H1 (cell line): ENCODE results near the gene ABHD11. TPM values are rescaled to one million over a fixed set of nuclear protein-coding genes. Genes with fewer than 3 reads are reported as not detected.
A peak's percentile ranks its signal among the peaks of the same experiment; 100 is the strongest.

ENCODE experiments used
- CTCF ChIA-PET: fragments of 300-600 bp; sonication (Branson Sonifier 250); formaldehyde crosslinking; loops from one replicate; lab custom pipeline; 2021; ENCODE audit not compliant: partially characterized antibody; lab: Charles Lee
- POLR2A ChIA-PET: fragments of 300-600 bp; sonication (Branson Sonifier 250); formaldehyde crosslinking; loops from one replicate; lab custom pipeline; 2021; ENCODE audit warnings: inconsistent platforms; ENCODE audit not compliant: partially characterized antibody; lab: Charles Lee
- DNase-seq, 2 experiments: peaks; one replicate each; pipeline versions ENCODE4 v3.0.0 to v3.0.0-alpha.2; 2010 to 2022; ENCODE audit warnings: low spot score in 2 of 2, low read depth in 1 of 2, mixed read lengths in 1 of 2
- FAIRE-seq: peaks from 2 replicates; lab custom pipeline; 2011; peaks lifted over from hg19 to GRCh38; lab: Jason Lieb, UNC
- H2AFZ ChIP-seq: 2 replicates; pipeline ENCODE4 v1.8.1; 2012; ENCODE audit warnings: low read length, inconsistent platforms
- H2AK5ac ChIP-seq: 2 replicates; pipeline ENCODE4 v1.6.1; 2013; ENCODE audit warnings: low read depth, low read length
- H2BK120ac ChIP-seq: replicated peaks from 2 replicates; pipeline ENCODE3; 2013; ENCODE audit warnings: low read depth, low read length, inconsistent platforms
- H2BK12ac ChIP-seq: 2 replicates; pipeline ENCODE4 v1.6.1; 2013; ENCODE audit warnings: low read depth, low read length
- H2BK15ac ChIP-seq: 2 replicates; pipeline ENCODE4 v1.6.1; 2013; ENCODE audit warnings: low read length
- H2BK20ac ChIP-seq: 2 replicates; pipeline ENCODE4 v1.6.1; 2013; ENCODE audit warnings: low read length
- H2BK5ac ChIP-seq: 2 replicates; pipeline ENCODE4 v1.6.1; 2013; ENCODE audit warnings: low read depth, low read length
- H3K14ac ChIP-seq: 2 replicates; pipeline ENCODE4 v1.6.1; 2013; ENCODE audit warnings: inconsistent platforms; ENCODE audit not compliant: insufficient read length
- H3K18ac ChIP-seq: 2 replicates; pipeline ENCODE4 v1.6.1; 2013; ENCODE audit warnings: low read length; ENCODE audit errors: extremely low read depth
- H3K23ac ChIP-seq: 2 replicates; pipeline ENCODE4 v1.6.1; 2013; ENCODE audit warnings: inconsistent platforms; ENCODE audit not compliant: insufficient read length
- H3K23me2 ChIP-seq: 2 replicates; pipeline ENCODE4 v1.6.1; 2013; ENCODE audit warnings: low read depth, low read length
- H3K27ac ChIP-seq: 2 replicates; pipeline ENCODE4 v1.6.1; 2011; ENCODE audit warnings: low read depth, low read length, inconsistent platforms
- H3K27me3 ChIP-seq, 4 experiments: replicated peaks in 1 of 4; 1 replicate in 1 of 4; 2 replicates in 3 of 4; pipeline versions ENCODE4 v1.6.1 to v1.8.1; 2011 to 2013; ENCODE audit warnings: low read length in 3 of 4, mild to moderate bottlenecking in 3 of 4, inconsistent platforms in 2 of 4, mixed read lengths in 2 of 4, moderate library complexity in 1 of 4; ENCODE audit not compliant: control insufficient read depth in 3 of 4, insufficient read depth in 3 of 4; ENCODE audit errors: extremely low read depth in 1 of 4
- H3K36me3 ChIP-seq, 4 experiments: 2 replicates each; pipeline versions ENCODE4 v1.6.1 to v1.8.1; 2011 to 2013; ENCODE audit warnings: mild to moderate bottlenecking in 4 of 4, low read length in 3 of 4, moderate library complexity in 2 of 4, control low read depth in 1 of 4, inconsistent platforms in 1 of 4; ENCODE audit not compliant: insufficient read depth in 4 of 4, control insufficient read depth in 2 of 4
- H3K4ac ChIP-seq: replicated peaks from 2 replicates; pipeline ENCODE3; 2013; ENCODE audit warnings: low read length, low read depth, mixed read lengths, inconsistent platforms; ENCODE audit not compliant: insufficient read length
- H3K4me1 ChIP-seq, 4 experiments: replicated peaks in 1 of 4; 1 replicate in 1 of 4; 2 replicates in 3 of 4; pipeline versions ENCODE4 v1.6.1 to v1.8.1; 2011 to 2013; ENCODE audit warnings: low read length in 3 of 4, inconsistent platforms in 2 of 4, mixed read lengths in 1 of 4; ENCODE audit not compliant: insufficient read depth in 4 of 4, control insufficient read depth in 3 of 4
- H3K4me2 ChIP-seq, 2 experiments: 2 replicates each; pipeline versions ENCODE4 v1.6.1 to v1.8.1; 2011 to 2013; ENCODE audit warnings: low read depth in 2 of 2, low read length in 2 of 2, control low read depth in 1 of 2, inconsistent platforms in 1 of 2, mild to moderate bottlenecking in 1 of 2; ENCODE audit not compliant: insufficient read depth in 1 of 2
- H3K4me3 ChIP-seq, 4 experiments: fragments of 200-600, 300-600 bp in 1 of 4; sonication (generic), shearing (Covaris generic), sonication (Bioruptor Twin) in 1 of 4; 2 replicates each; pipeline versions ENCODE4 v1.5.1 to v1.8.1; 2011 to 2016; ENCODE audit warnings: low read length in 4 of 4, low read depth in 3 of 4, control low read depth in 2 of 4, inconsistent platforms in 2 of 4, mild to moderate bottlenecking in 2 of 4, mixed read lengths in 1 of 4, moderate library complexity in 1 of 4; ENCODE audit not compliant: insufficient read depth in 2 of 4; ENCODE audit errors: extremely low read depth in 1 of 4
- H3K56ac ChIP-seq: replicated peaks from 2 replicates; pipeline ENCODE3; 2013; ENCODE audit warnings: low read depth, mild to moderate bottlenecking, mixed read lengths, low read length, inconsistent platforms; ENCODE audit not compliant: insufficient read length
- H3K79me1 ChIP-seq: 2 replicates; pipeline ENCODE4 v1.6.1; 2013; ENCODE audit warnings: low read depth, low read length, control low read depth
- H3K79me2 ChIP-seq, 2 experiments: 2 replicates each; pipeline versions ENCODE4 v1.6.1 to v1.8.1; 2012 to 2013; ENCODE audit warnings: low read length in 2 of 2, mild to moderate bottlenecking in 2 of 2, inconsistent platforms in 1 of 2; ENCODE audit not compliant: insufficient read depth in 2 of 2, control insufficient read depth in 1 of 2
- H3K9ac ChIP-seq, 4 experiments: replicated peaks in 1 of 4; 1 replicate in 1 of 4; 2 replicates in 3 of 4; pipeline versions ENCODE4 v1.6.1 to v1.8.1; 2011 to 2013; ENCODE audit warnings: low read depth in 3 of 4, low read length in 3 of 4, control low read depth in 2 of 4, mild to moderate bottlenecking in 2 of 4, moderate library complexity in 2 of 4, inconsistent platforms in 1 of 4; ENCODE audit errors: extremely low read depth in 1 of 4
- H3K9me3 ChIP-seq, 2 experiments: 2 replicates each; pipeline versions ENCODE4 v1.6.1 to v1.8.1; 2012 to 2013; ENCODE audit warnings: mild to moderate bottlenecking in 2 of 2, moderate library complexity in 2 of 2, control low read depth in 1 of 2, inconsistent platforms in 1 of 2, low read depth in 1 of 2, low read length in 1 of 2, mixed read lengths in 1 of 2; ENCODE audit not compliant: insufficient read depth in 2 of 2
- H4K20me1 ChIP-seq, 2 experiments: replicated peaks in 1 of 2; 2 replicates each; pipeline versions ENCODE3 to v1.8.1; 2011 to 2013; ENCODE audit warnings: inconsistent platforms in 2 of 2, low read length in 2 of 2, mild to moderate bottlenecking in 1 of 2; ENCODE audit not compliant: insufficient read depth in 2 of 2, control insufficient read depth in 1 of 2
- H4K5ac ChIP-seq: 2 replicates; pipeline ENCODE4 v1.6.1; 2013; ENCODE audit warnings: low read length, low read depth, mixed read lengths, inconsistent platforms; ENCODE audit not compliant: insufficient read length
- H4K8ac ChIP-seq: 2 replicates; pipeline ENCODE4 v1.8.0; 2013; ENCODE audit warnings: mild to moderate bottlenecking, moderate library complexity, low read length, inconsistent platforms; ENCODE audit not compliant: insufficient read depth; ENCODE audit errors: extremely low read depth
- H4K91ac ChIP-seq: replicated peaks from 2 replicates; pipeline ENCODE3; 2013; ENCODE audit warnings: low read length, mixed read lengths, inconsistent platforms; ENCODE audit not compliant: insufficient read length
- MAX ChIP-seq: IDR thresholded peaks from 2 replicates; pipeline ENCODE4 v1.6.1; 2012; ENCODE audit warnings: inconsistent platforms
- WGBS, 2 experiments: shearing (Covaris generic) in 1 of 2; methylation state at CpG; one replicate each; pipeline versions ENCODE4 v1.1.6 to v1.1.7; 2013 to 2015; ENCODE audit warnings: low lambda C conversion rate in 2 of 2, mixed read lengths in 2 of 2, inconsistent platforms in 1 of 2, low coverage in 1 of 2, missing lambda C conversion rate in 1 of 2; ENCODE audit not compliant: insufficient replicate concordance in 2 of 2, insufficient coverage in 1 of 2, insufficient read length in 1 of 2; ENCODE audit errors: extremely low coverage in 1 of 2, missing lambda C conversion rate in 1 of 2; 5-methylcytosine and 5-hydroxymethylcytosine counted together
- polyA plus RNA-seq, 7 experiments: library from polyadenylated mRNA; depleted of rRNA in 3 of 7; stranded (reverse) in 5 of 7; unstranded in 2 of 7; fragments of >200 nt in 5 of 7; fragments of 200-250 nt in 2 of 7; gene quantifications; 1 replicate in 5 of 7; 2 replicates in 1 of 7; 4 replicates in 1 of 7; pipeline versions ENCODE4 v1.2.1 to v1.2.3, GENCODE V29; 2011 to 2013; ENCODE audit warnings: missing spikeins in 2 of 7, mixed read lengths in 2 of 7
- total RNA-seq: library from RNA; stranded (reverse); fragmentation: NEBNext Ultra II Directional; extraction: Animal tissue kit (Norgen Biotek cat#: 25700); gene quantifications from 2 replicates; pipeline ENCODE4 v1.2.1, GENCODE V29; 2021

The ABHD11 gene
- total and polyA plus RNA-seq, 2 of the 8 experiments (the other 6 are each of a cell fraction or from before 2014, with no cell fraction given): 19.8 to 42.2 TPM

GRCh38 chr7:73730485-73730884 lies 8.1 kb downstream of the ABHD11 start:
- H4K5ac ChIP-seq: no peak overlapping the region
- ChIA-PET POLR2A (no interaction called here), CTCF (interaction anchor here (0.6 to 11.1 kb wide), 5 partner anchors 27 to 125 kb away, joined by 3 to 87 read pairs (median 4); no protein-coding TSS in a partner anchor)
- 0 out of 8 replicates have a peak, but pooled peaks cover 0 to under 1% (median 0%) of the 10 kb centered on the region in 4 experiments for H3K36me3 ChIP-seq
- H3K23ac ChIP-seq: no peak overlapping the region
- peaks cover 0 to 6% of the 10 kb centered on the region in 2 experiments for H4K20me1 ChIP-seq
- no peaks in the 10 kb centered on the region for H3K27me3 ChIP-seq
- no peak for DNase-seq
- no peak overlapping the region for H3K14ac ChIP-seq
- no peak overlapping the region for H4K8ac ChIP-seq
- FAIRE-seq: no peak
- peaks cover 0 to 4% (median 0%) of the 10 kb centered on the region in 4 experiments; a peak in 3 of 7 replicates for H3K4me1 ChIP-seq
- H3K9me3 ChIP-seq: no peaks in the 10 kb centered on the region
- no peak overlapping the region for H2AFZ ChIP-seq
- no peak overlapping the region for H3K56ac ChIP-seq
- no peaks in the 10 kb centered on the region for H3K79me2 ChIP-seq
- H2AK5ac ChIP-seq: no peak overlapping the region
- H2BK12ac ChIP-seq: no peak overlapping the region
- peaks cover 3% of the 10 kb centered on the region; the same call in 1 of the 2 replicates for H3K23me2 ChIP-seq
- no peak overlapping the region for H3K4ac ChIP-seq
- no peaks in the 10 kb centered on the region for H3K79me1 ChIP-seq
- WGBS, 2 experiments: 71% methylated on average over 3 of the region's 3 CpGs; no CpG with 5 or more reads in 1 of the 2 experiments
- no peak overlapping the region for H4K91ac ChIP-seq
- TF ChIP-seq MAX: no peak
- H2BK20ac ChIP-seq: no peak overlapping the region
- no peak overlapping the region for H2BK15ac ChIP-seq
- H3K9ac ChIP-seq: no peak overlapping the region
- H2BK120ac ChIP-seq: no peak overlapping the region
- H3K27ac ChIP-seq: no peak overlapping the region
- no peak overlapping the region for H2BK5ac ChIP-seq
- no peak overlapping the region for H3K4me3 ChIP-seq
- peak overlapping the region in 1 of 2 experiments; percentile 27; a peak in 1 of 4 replicates for H3K4me2 ChIP-seq
- H3K18ac ChIP-seq: no peak overlapping the region
